ENCODE data around the gene CDK5RAP3. TPM values are rescaled to one million over a fixed set of nuclear protein-coding genes. Genes with fewer than 3 reads are reported as not detected.
A peak's percentile ranks its signal among the peaks of the same experiment; 100 is the strongest.

CDK5RAP3 gene
- total and polyA plus RNA-seq, 2 of the 13 experiments (the other 11 are each of a cell fraction or from before 2014, with no cell fraction given): 128 to 154 TPM

- TF ChIP-seq MNT (IDR thresholded peaks at IDR 0.05) (peak; percentile 69), FOXA3 (CRISPR knock-in tag; IDR thresholded peaks at IDR 0.05) (no peak), POGK (CRISPR knock-in tag; conservative IDR thresholded peaks at IDR 0.05) (peak; percentile 88), ZFP82 (CRISPR knock-in tag; IDR thresholded peaks at IDR 0.05; ENCODE audit: borderline replicate concordance) (no peak), ZNF747 (CRISPR knock-in tag; IDR thresholded peaks at IDR 0.05; ENCODE audit: borderline replicate concordance) (0 out of 2 replicates have a peak, but pooled peaks have one; percentile 37), TRIM24 (CRISPR knock-in tag; IDR thresholded peaks at IDR 0.05) (no peak), ZNF782 (CRISPR knock-in tag; IDR thresholded peaks at IDR 0.05; ENCODE audit: borderline replicate concordance) (no peak), ZNF709 (CRISPR knock-in tag; IDR thresholded peaks at IDR 0.05) (no peak), ISL2 (CRISPR knock-in tag; IDR thresholded peaks at IDR 0.05) (no peak), ZNF7 (CRISPR knock-in tag; IDR thresholded peaks at IDR 0.05) (no peak), KAT2B (IDR thresholded peaks at IDR 0.05; ENCODE audit: borderline replicate concordance, low read depth, low read length) (no peak), PHF5A (CRISPR knock-in tag; IDR thresholded peaks at IDR 0.05; ENCODE audit: low read depth, unreplicated experiment) (peak; percentile 76), HINFP (CRISPR knock-in tag; IDR thresholded peaks at IDR 0.05; ENCODE audit: low read depth) (0 out of 2 replicates have a peak, but pooled peaks have one; percentile 35), NFYB (CRISPR knock-in tag; IDR thresholded peaks at IDR 0.05) (peak; percentile 74), ATF2 (CRISPR knock-in tag; IDR thresholded peaks at IDR 0.05) (no peak; the same call in 1 of the 2 replicates), BCLAF1 (IDR thresholded peaks at IDR 0.05) (no peak), ZNF569 (CRISPR knock-in tag; IDR thresholded peaks at IDR 0.05; ENCODE audit: borderline replicate concordance) (no peak), MYPOP (CRISPR knock-in tag; IDR thresholded peaks at IDR 0.05) (peak; percentile 74)
Observed at GRCh38 chr17:48025040-48025903, 54.4 kb downstream of the CDK5RAP3 start (continued).
